Lung (tissue), 12 donors: Measurements from ENCODE around the gene GALNT1. TPM values are rescaled to one million over a fixed set of nuclear protein-coding genes. Genes with fewer than 3 reads are reported as not detected.
A peak's percentile ranks its signal among the peaks of the same experiment; 100 is the strongest.

Experiments
- ATAC-seq: fragments of 200-7000 bp; cut with Tn5 transposase; one replicate; pipeline ENCODE4 v1.9.1; 2020; ENCODE audit warnings: moderate number of reproducible peaks; ENCODE audit not compliant: insufficient read depth, low FRiP score
- DNase-seq, 3 donors: peaks; one replicate each; pipeline ENCODE4 v3.0.0-alpha.2; 2013 to 2017
- H3K27ac ChIP-seq, 2 donors: one replicate each; pipeline ENCODE4 v1.5.1; 2013; ENCODE audit warnings: mild to moderate bottlenecking in 2 of 2, moderate library complexity in 2 of 2, control low read depth in 1 of 2, inconsistent platforms in 1 of 2, low read depth in 1 of 2, low read length in 1 of 2
- H3K27me3 ChIP-seq, 3 donors: one replicate each; pipeline ENCODE4 v1.5.1; 2013; ENCODE audit warnings: low read length in 2 of 3; ENCODE audit not compliant: control insufficient read depth in 3 of 3, insufficient read depth in 3 of 3
- H3K36me3 ChIP-seq, 4 donors: one replicate each; pipeline ENCODE4 v1.5.1; 2013; ENCODE audit warnings: low read length in 4 of 4, mild to moderate bottlenecking in 1 of 4, moderate library complexity in 1 of 4; ENCODE audit not compliant: control insufficient read depth in 4 of 4, insufficient read depth in 4 of 4
- H3K4me1 ChIP-seq, 5 donors: one replicate each; pipeline ENCODE4 v1.5.1; 2013; ENCODE audit warnings: low read length in 5 of 5, mild to moderate bottlenecking in 2 of 5, moderate library complexity in 1 of 5; ENCODE audit not compliant: control insufficient read depth in 5 of 5, insufficient read depth in 5 of 5
- H3K4me3 ChIP-seq: one replicate; pipeline ENCODE4 v1.5.1; 2013; ENCODE audit warnings: mild to moderate bottlenecking, control low read depth, moderate library complexity
- H3K9ac ChIP-seq, 2 donors: one replicate each; pipeline ENCODE4 v1.5.1; 2013; ENCODE audit warnings: low read length in 2 of 2, control low read depth in 1 of 2; ENCODE audit not compliant: insufficient read depth in 1 of 2
- H3K9me3 ChIP-seq, 4 donors: one replicate each; pipeline ENCODE4 v1.5.1; 2013; ENCODE audit warnings: low read length in 3 of 4, mild to moderate bottlenecking in 1 of 4, moderate library complexity in 1 of 4; ENCODE audit not compliant: control insufficient read depth in 4 of 4, insufficient read depth in 3 of 4
- WGBS, 2 donors: extraction: QIAGEN DNeasy Blood & Tissue Kit; methylation state at CpG; one replicate each; pipeline ENCODE4 v1.1.7; 2013; 5-methylcytosine and 5-hydroxymethylcytosine counted together
- polyA plus RNA-seq, 2 donors: library from polyadenylated mRNA; stranded (reverse); fragments of 200-250 nt; gene quantifications; one replicate each; pipeline ENCODE4 v1.2.1, GENCODE V29; 2013
- total RNA-seq, 2 donors: library from RNA; depleted of rRNA in 1 of 2; stranded (reverse); fragments of >200 nt in 1 of 2; gene quantifications; one replicate each; pipeline ENCODE4 v1.2.1, GENCODE V29; 2014 to 2021
- TF ChIP-seq, protein P1 (sequence below): IDR thresholded peaks from 2 replicates; pipeline ENCODE4 v1.5.1; 2012; ENCODE audit warnings: mild to moderate bottlenecking; ENCODE audit errors: control extremely low read depth, extremely low read depth
- donor health status: control.
- donor health status: control.
- donor health status: Bipolar disorder and iron deficiency.
- donor health status: healthy.
- donor health status: DM: yes; HTN: yes; CAD: no.

GALNT1 gene
- total and polyA plus RNA-seq, 4 donors, result 16.9 to 73.4 (median 46.8) TPM

DNA sequence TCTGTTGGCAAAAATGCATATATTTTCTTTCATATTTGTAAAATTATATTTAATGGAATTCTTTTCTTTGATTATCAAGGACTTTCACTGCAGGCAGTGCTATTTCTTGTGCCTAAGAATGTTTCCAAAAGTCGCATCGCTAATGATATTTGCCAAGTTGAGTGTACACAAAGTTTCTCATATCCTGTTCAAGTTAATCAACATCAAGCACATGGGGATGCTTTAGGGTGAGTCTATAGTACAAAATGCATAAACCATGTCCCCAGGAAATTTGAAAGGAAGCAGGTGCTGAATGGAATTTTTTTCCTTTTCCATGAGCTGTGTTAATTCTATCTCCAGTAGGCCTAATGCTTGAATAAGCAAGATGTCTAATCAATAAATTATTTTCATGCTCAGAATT is 129.7 kb downstream of the GALNT1 start:
- Histone ChIP-seq H3K4me1 (peaks cover 0 to 2% (median 0%) of the 10 kb centered on the region in 5 donors), H3K4me3 (no peak overlapping the region), H3K9me3 (no peaks in the 10 kb centered on the region), H3K27me3 (no peaks in the 10 kb centered on the region), H3K36me3 (peaks cover 1 to 12% (median 8%) of the 10 kb centered on the region in 4 donors), H3K9ac (no peak overlapping the region), H3K27ac (no peak overlapping the region)
- ATAC-seq, result no peak
- WGBS, 2 donors, result 73 to 82% methylated on average over 2 of the region's 2 CpGs
- TF ChIP-seq, protein P1, sequence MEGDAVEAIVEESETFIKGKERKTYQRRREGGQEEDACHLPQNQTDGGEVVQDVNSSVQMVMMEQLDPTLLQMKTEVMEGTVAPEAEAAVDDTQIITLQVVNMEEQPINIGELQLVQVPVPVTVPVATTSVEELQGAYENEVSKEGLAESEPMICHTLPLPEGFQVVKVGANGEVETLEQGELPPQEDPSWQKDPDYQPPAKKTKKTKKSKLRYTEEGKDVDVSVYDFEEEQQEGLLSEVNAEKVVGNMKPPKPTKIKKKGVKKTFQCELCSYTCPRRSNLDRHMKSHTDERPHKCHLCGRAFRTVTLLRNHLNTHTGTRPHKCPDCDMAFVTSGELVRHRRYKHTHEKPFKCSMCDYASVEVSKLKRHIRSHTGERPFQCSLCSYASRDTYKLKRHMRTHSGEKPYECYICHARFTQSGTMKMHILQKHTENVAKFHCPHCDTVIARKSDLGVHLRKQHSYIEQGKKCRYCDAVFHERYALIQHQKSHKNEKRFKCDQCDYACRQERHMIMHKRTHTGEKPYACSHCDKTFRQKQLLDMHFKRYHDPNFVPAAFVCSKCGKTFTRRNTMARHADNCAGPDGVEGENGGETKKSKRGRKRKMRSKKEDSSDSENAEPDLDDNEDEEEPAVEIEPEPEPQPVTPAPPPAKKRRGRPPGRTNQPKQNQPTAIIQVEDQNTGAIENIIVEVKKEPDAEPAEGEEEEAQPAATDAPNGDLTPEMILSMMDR, result no peak
- DNase-seq, result peak in 1 of 3 donors; percentile 15

GRCh38 chr18:35713545-35713944 is 132.0 kb downstream of the GALNT1 start:
- Histone ChIP-seq H3K9me3 (peaks cover 0 to 6% (median 2%) of the 10 kb centered on the region in 4 donors), H3K27ac (no peak overlapping the region), H3K4me3 (no peak overlapping the region), H3K27me3 (no peaks in the 10 kb centered on the region), H3K36me3 (peaks cover 1 to 9% (median 8%) of the 10 kb centered on the region in 4 donors), H3K9ac (no peak overlapping the region), H3K4me1 (peaks cover 0 to 2% (median 0%) of the 10 kb centered on the region in 5 donors)
- TF ChIP-seq, protein P1, result no peak
- no peak for ATAC-seq
- no peak for DNase-seq
- 41 to 71% methylated on average over 2 of the region's 2 CpGs for WGBS, 2 donors

DNA sequence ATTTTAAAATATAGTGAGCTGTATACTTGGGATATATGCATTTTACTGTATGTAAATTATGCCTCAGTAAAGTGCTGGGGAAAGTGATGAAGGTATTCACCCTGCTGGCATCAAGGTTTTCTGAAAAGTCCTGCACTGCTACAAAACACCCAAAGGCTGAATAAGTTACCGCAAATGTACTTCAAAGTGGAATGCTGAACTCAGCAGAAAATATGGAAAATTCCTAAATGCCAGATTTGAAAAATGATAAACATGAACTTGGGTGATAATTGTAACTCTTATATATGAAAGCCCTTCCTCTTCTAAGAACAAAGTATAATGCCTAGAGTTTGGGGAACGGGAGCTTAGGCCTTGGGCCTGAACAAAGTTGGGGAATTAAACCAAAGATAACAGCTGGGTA is 133.0 kb downstream of the GALNT1 start:
- peaks cover 1 to 8% (median 6%) of the 10 kb centered on the region in 4 donors for H3K36me3 ChIP-seq
- WGBS, 2 donors, result 97% methylated on average over 2 of the region's 2 CpGs

More for the DNA sequence above, 133.0 kb downstream of the GALNT1 start:
- H3K4me3 ChIP-seq, result no peak overlapping the region
- H3K9ac ChIP-seq, result no peak overlapping the region
- DNase-seq (no peak), ATAC-seq (no peak)
- H3K4me1 ChIP-seq, result peaks cover 0 to 2% (median 0%) of the 10 kb centered on the region in 5 donors
- peaks cover 0 to 9% (median 3%) of the 10 kb centered on the region in 4 donors for H3K9me3 ChIP-seq
- no peaks in the 10 kb centered on the region for H3K27me3 ChIP-seq
- TF ChIP-seq, protein P1, result no peak
- no peak overlapping the region for H3K27ac ChIP-seq
